HEK293 (cell line): ENCODE data around the gene EIF4B.

Experiments used
- CTCF ChIP-seq: fragments of 450-650 bp; formaldehyde crosslinking; IDR thresholded peaks from 2 replicates; pipeline ENCODE4 v1.5.1; 2016; ENCODE audit warnings: missing biosample characterization, missing genetic modification characterization
- ZBTB21 ChIP-seq: fragments of 450-650 bp; formaldehyde crosslinking; IDR thresholded peaks from 2 replicates; pipeline ENCODE4 v1.5.1; 2017; ENCODE audit warnings: missing biosample characterization, missing genetic modification characterization
- ZNF76 ChIP-seq: fragments of 450-650 bp; formaldehyde crosslinking; IDR thresholded peaks from 2 replicates; pipeline ENCODE4; 2016; ENCODE audit warnings: low read depth, missing biosample characterization, missing genetic modification characterization, borderline replicate concordance
- TF ChIP-seq, protein P1 (sequence below): IDR thresholded peaks from 2 replicates; pipeline ENCODE4 v1.6.1; 2011; ENCODE audit warnings: mild to moderate bottlenecking, low read depth, low read length, borderline replicate concordance

DNA sequence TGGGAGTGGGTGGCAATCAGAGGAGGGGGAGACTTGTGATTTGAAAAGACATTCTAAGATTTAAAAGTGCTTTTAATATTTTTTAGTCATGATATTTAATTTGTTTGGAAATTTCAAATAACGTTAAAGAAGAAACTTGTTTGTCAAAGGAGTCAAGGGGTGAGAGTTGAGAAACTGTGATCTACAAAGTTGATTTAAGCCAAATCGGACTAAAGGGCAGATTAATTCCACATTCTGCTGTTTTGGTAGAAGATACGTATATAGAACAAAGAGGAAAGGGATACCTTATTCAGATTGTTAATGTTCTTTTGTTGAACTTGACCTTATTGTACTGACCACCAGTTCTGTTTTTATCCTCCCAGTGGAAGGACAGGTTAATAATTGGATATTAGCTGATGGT, 6.7 kb downstream of the EIF4B start:
- TF ChIP-seq ZNF76 (tag by site-specific recombination), result no peak
- TF ChIP-seq, protein P1, sequence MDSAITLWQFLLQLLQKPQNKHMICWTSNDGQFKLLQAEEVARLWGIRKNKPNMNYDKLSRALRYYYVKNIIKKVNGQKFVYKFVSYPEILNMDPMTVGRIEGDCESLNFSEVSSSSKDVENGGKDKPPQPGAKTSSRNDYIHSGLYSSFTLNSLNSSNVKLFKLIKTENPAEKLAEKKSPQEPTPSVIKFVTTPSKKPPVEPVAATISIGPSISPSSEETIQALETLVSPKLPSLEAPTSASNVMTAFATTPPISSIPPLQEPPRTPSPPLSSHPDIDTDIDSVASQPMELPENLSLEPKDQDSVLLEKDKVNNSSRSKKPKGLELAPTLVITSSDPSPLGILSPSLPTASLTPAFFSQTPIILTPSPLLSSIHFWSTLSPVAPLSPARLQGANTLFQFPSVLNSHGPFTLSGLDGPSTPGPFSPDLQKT, result no peak
- TF ChIP-seq ZBTB21, result no peak
- TF ChIP-seq CTCF (tag by site-specific recombination), result no peak
